ENCODE measurements around the gene ZNF331.

GRCh38 chr19:53580871-53581835 lies 43.2 kb downstream of the ZNF331 start:
- no peak for TF ChIP-seq EZH2 (IDR thresholded peaks at IDR 0.05; ENCODE audit: borderline replicate concordance, low read depth, low read length, severe bottlenecking)
- TF ChIP-seq, protein P1, sequence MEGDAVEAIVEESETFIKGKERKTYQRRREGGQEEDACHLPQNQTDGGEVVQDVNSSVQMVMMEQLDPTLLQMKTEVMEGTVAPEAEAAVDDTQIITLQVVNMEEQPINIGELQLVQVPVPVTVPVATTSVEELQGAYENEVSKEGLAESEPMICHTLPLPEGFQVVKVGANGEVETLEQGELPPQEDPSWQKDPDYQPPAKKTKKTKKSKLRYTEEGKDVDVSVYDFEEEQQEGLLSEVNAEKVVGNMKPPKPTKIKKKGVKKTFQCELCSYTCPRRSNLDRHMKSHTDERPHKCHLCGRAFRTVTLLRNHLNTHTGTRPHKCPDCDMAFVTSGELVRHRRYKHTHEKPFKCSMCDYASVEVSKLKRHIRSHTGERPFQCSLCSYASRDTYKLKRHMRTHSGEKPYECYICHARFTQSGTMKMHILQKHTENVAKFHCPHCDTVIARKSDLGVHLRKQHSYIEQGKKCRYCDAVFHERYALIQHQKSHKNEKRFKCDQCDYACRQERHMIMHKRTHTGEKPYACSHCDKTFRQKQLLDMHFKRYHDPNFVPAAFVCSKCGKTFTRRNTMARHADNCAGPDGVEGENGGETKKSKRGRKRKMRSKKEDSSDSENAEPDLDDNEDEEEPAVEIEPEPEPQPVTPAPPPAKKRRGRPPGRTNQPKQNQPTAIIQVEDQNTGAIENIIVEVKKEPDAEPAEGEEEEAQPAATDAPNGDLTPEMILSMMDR (IDR thresholded peaks at IDR 0.05; ENCODE audit: borderline replicate concordance, extremely low read depth, low read length, poor library complexity, severe bottlenecking): no peak
